OCI-LY3 (cell line): Measurements from ENCODE around the gene PRDM7.
"Not testable (repeated sequence)": the region's sequence is repeated elsewhere in the genome, so short reads cannot be mapped to it uniquely, and the experiment has no call there.

ENCODE experiments used
- CTCF ChIP-seq: fragments of 200-600, 300-600 bp; sonication (generic); IDR thresholded peaks from 2 replicates; pipeline ENCODE4 v1.5.1; 2014; ENCODE audit warnings: antibody characterized with exemption, low read length, low read depth
- EZH2phosphoT487 ChIP-seq: fragments of 200-600 bp; shearing (Covaris generic); IDR thresholded peaks from 2 replicates; pipeline ENCODE4 v1.6.1; 2018; ENCODE audit warnings: antibody characterized with exemption, mixed run types, low read depth

GRCh38 chr16:90100790-90101189 is 23.7 kb upstream of the PRDM7 start:
- TF ChIP-seq CTCF, EZH2phosphoT487: not testable (repeated sequence)
